Neuronal stem cell (in vitro differentiated cells): Measurements from ENCODE around the gene RAPGEF5.

Experiments
- DNase-seq: peaks from one replicate; pipeline ENCODE4 v3.0.0-alpha.2; 2013; ENCODE audit warnings: low spot score
- H2AFZ ChIP-seq: one replicate; pipeline ENCODE4 v1.6.1; 2013; ENCODE audit warnings: mild to moderate bottlenecking, low read length, inconsistent platforms
- H2AK5ac ChIP-seq: 2 replicates; pipeline ENCODE4 v1.6.1; 2013; ENCODE audit warnings: low read depth, mild to moderate bottlenecking, inconsistent platforms, low read length, moderate library complexity, mixed read lengths
- H2BK120ac ChIP-seq: 2 replicates; pipeline ENCODE4 v1.6.1; 2013; ENCODE audit warnings: low read depth, mild to moderate bottlenecking, inconsistent platforms, low read length, moderate library complexity, mixed read lengths
- H2BK12ac ChIP-seq: one replicate; pipeline ENCODE4 v1.6.1; 2013; ENCODE audit warnings: low read length, inconsistent platforms
- H2BK15ac ChIP-seq: 2 replicates; pipeline ENCODE4 v1.6.1; 2013; ENCODE audit warnings: mild to moderate bottlenecking, low read length, inconsistent platforms, mixed read lengths
- H2BK5ac ChIP-seq: one replicate; pipeline ENCODE4 v1.6.1; 2013; ENCODE audit warnings: inconsistent platforms, mild to moderate bottlenecking, low read length, moderate library complexity
- H3K14ac ChIP-seq: one replicate; pipeline ENCODE4 v1.6.1; 2013; ENCODE audit warnings: low read length, inconsistent platforms
- H3K18ac ChIP-seq: 2 replicates; pipeline ENCODE4 v1.6.1; 2013; ENCODE audit warnings: low read length, inconsistent platforms
- H3K23ac ChIP-seq: 2 replicates; pipeline ENCODE4 v1.6.1; 2013; ENCODE audit warnings: low read depth, mild to moderate bottlenecking, mixed read lengths, low read length, inconsistent platforms; ENCODE audit not compliant: poor library complexity
- H3K27ac ChIP-seq: replicated peaks from 3 replicates; pipeline ENCODE4 v1.5.1; 2013; ENCODE audit warnings: low read length, inconsistent platforms
- H3K27me3 ChIP-seq, 3 experiments: 2 replicates each; pipeline ENCODE4 v1.6.1; 2013; ENCODE audit warnings: low read length in 3 of 3, mild to moderate bottlenecking in 2 of 3, inconsistent platforms in 1 of 3, low read depth in 1 of 3, mixed read lengths in 1 of 3, moderate library complexity in 1 of 3; ENCODE audit not compliant: control insufficient read depth in 3 of 3, insufficient read depth in 3 of 3
- H3K36me3 ChIP-seq, 2 donors: replicated peaks in 1 of 2; 2 replicates each; pipeline ENCODE4 v1.6.1; 2013; ENCODE audit warnings: low read length in 2 of 2; ENCODE audit not compliant: control insufficient read depth in 2 of 2, insufficient read depth in 2 of 2
- H3K4ac ChIP-seq: 2 replicates; pipeline ENCODE4 v1.6.1; 2013; ENCODE audit warnings: inconsistent platforms, mild to moderate bottlenecking, low read length, moderate library complexity
- H3K4me1 ChIP-seq, 2 donors: 1 replicate in 1 of 2; 2 replicates in 1 of 2; pipeline ENCODE4 v1.6.1; 2013; ENCODE audit warnings: low read length in 2 of 2, low read depth in 1 of 2; ENCODE audit not compliant: control insufficient read depth in 2 of 2, insufficient read depth in 1 of 2
- H3K4me2 ChIP-seq: one replicate; pipeline ENCODE4 v1.6.1; 2013; ENCODE audit warnings: mild to moderate bottlenecking, low read length, inconsistent platforms; ENCODE audit not compliant: insufficient read depth, poor library complexity, severe bottlenecking
- H3K4me3 ChIP-seq, 2 donors: 2 replicates each; pipeline ENCODE4 v1.5.1; 2013; ENCODE audit warnings: low read length in 2 of 2, mild to moderate bottlenecking in 2 of 2, inconsistent platforms in 1 of 2, moderate library complexity in 1 of 2
- H3K79me1 ChIP-seq: one replicate; pipeline ENCODE4 v1.6.1; 2013; ENCODE audit warnings: low read depth, mild to moderate bottlenecking, inconsistent platforms, low read length, moderate library complexity
- H3K9ac ChIP-seq: one replicate; pipeline ENCODE4 v1.6.1; 2013; ENCODE audit warnings: mild to moderate bottlenecking, low read depth, low read length, inconsistent platforms; ENCODE audit not compliant: poor library complexity
- H3K9me3 ChIP-seq, 2 donors: replicated peaks in 1 of 2; 2 replicates each; pipeline versions ENCODE3 to v1.6.1; 2013; ENCODE audit warnings: low read length in 2 of 2, mild to moderate bottlenecking in 2 of 2, inconsistent platforms in 1 of 2, low read depth in 1 of 2, mixed read lengths in 1 of 2, moderate library complexity in 1 of 2; ENCODE audit not compliant: control insufficient read depth in 2 of 2, insufficient read depth in 1 of 2
- H4K8ac ChIP-seq: one replicate; pipeline ENCODE4 v1.6.1; 2013; ENCODE audit warnings: low read depth, mild to moderate bottlenecking, inconsistent platforms, low read length, moderate library complexity
- H4K91ac ChIP-seq: one replicate; pipeline ENCODE4 v1.6.1; 2013; ENCODE audit warnings: low read length, low read depth, mild to moderate bottlenecking, inconsistent platforms; ENCODE audit not compliant: poor library complexity
- WGBS, 2 donors: extraction: QIAGEN DNeasy Blood & Tissue Kit; methylation state at CpG; one replicate each; pipeline ENCODE4 v1.1.7; 2013; ENCODE audit warnings: missing lambda C conversion rate in 2 of 2, mixed read lengths in 1 of 2; ENCODE audit not compliant: insufficient read length in 2 of 2, insufficient replicate concordance in 1 of 2; ENCODE audit errors: extremely low coverage in 2 of 2; 5-methylcytosine and 5-hydroxymethylcytosine counted together

RAPGEF5 gene

GRCh38 chr7:22300839-22301238, 56.1 kb downstream of the RAPGEF5 start:
- Histone ChIP-seq H2BK5ac (no peak overlapping the region), H3K23ac (no peak overlapping the region), H3K9ac (no peak overlapping the region), H3K14ac (no peak overlapping the region), H2BK12ac (no peak overlapping the region), H2BK15ac (no peak overlapping the region), H3K18ac (no peak overlapping the region), H3K4me2 (no peak overlapping the region), H3K4me3 (no peak overlapping the region), H4K8ac (no peak overlapping the region), H3K4me1 (peaks cover 2 to 3% of the 10 kb centered on the region in 2 donors), H3K79me1 (no peaks in the 10 kb centered on the region), H3K36me3 (no peaks in the 10 kb centered on the region), H3K4ac (no peak overlapping the region), H3K27ac (no peak overlapping the region), H2AFZ (no peak overlapping the region), H2BK120ac (no peak overlapping the region), H2AK5ac (no peak overlapping the region), H4K91ac (no peak overlapping the region), H3K27me3 (no peaks in the 10 kb centered on the region), H3K9me3 (peaks cover 0 to 1% of the 10 kb centered on the region in 2 donors)
- DNase-seq = no peak
- no CpG with 5 or more reads among the region's 4 CpGs for WGBS, 2 donors

GRCh38 chr7:22296916-22297315, 60.0 kb downstream of the RAPGEF5 start:
- H2BK15ac ChIP-seq = no peak overlapping the region
- no peak overlapping the region for H3K18ac ChIP-seq
- no peak overlapping the region for H3K4me2 ChIP-seq
- no peaks in the 10 kb centered on the region for H3K27me3 ChIP-seq
- H3K79me1 ChIP-seq = no peaks in the 10 kb centered on the region
- H2BK12ac ChIP-seq = no peak overlapping the region
- H3K27ac ChIP-seq = no peak overlapping the region
- H3K9me3 ChIP-seq = no peaks in the 10 kb centered on the region
- no peak overlapping the region for H3K4me3 ChIP-seq
- no peak overlapping the region for H2BK120ac ChIP-seq
- H3K14ac ChIP-seq = no peak overlapping the region
- no peak overlapping the region for H4K8ac ChIP-seq
- H3K36me3 ChIP-seq = no peaks in the 10 kb centered on the region
- H3K4ac ChIP-seq = no peak overlapping the region
- no peak overlapping the region for H2BK5ac ChIP-seq
- H3K23ac ChIP-seq = no peak overlapping the region
- no peak overlapping the region for H3K9ac ChIP-seq
- no peak overlapping the region for H2AFZ ChIP-seq
- H2AK5ac ChIP-seq = no peak overlapping the region
- DNase-seq = no peak
- peaks cover 13 to 18% of the 10 kb centered on the region in 2 donors for H3K4me1 ChIP-seq
- no peak overlapping the region for H4K91ac ChIP-seq

- Histone ChIP-seq H2BK12ac (no peak overlapping the region), H3K4me1 (peaks cover 15 to 19% of the 10 kb centered on the region in 2 donors), H3K14ac (no peak overlapping the region), H2BK120ac (no peak overlapping the region), H4K8ac (no peak overlapping the region), H3K4ac (no peak overlapping the region), H2AK5ac (no peak overlapping the region), H2AFZ (peak overlapping the region; percentile 56), H3K27me3 (no peaks in the 10 kb centered on the region), H3K9me3 (no peaks in the 10 kb centered on the region), H3K9ac (no peak overlapping the region), H3K27ac (no peak overlapping the region), H4K91ac (no peak overlapping the region), H2BK15ac (no peak overlapping the region), H3K23ac (no peak overlapping the region), H3K4me3 (no peak overlapping the region), H2BK5ac (no peak overlapping the region), H3K18ac (no peak overlapping the region), H3K4me2 (no peak overlapping the region), H3K79me1 (no peaks in the 10 kb centered on the region), H3K36me3 (no peaks in the 10 kb centered on the region)
- no CpG with 5 or more reads among the region's 1 CpG for WGBS, 2 donors
- no peak for DNase-seq
Measured at GRCh38 chr7:22296265-22296566, 60.7 kb downstream of the RAPGEF5 start.

GRCh38 chr7:22295402-22296264, 61.3 kb downstream of the RAPGEF5 start:
- no peak overlapping the region for H4K91ac ChIP-seq
- no peak overlapping the region for H3K4me2 ChIP-seq
- no peak for DNase-seq
- no peak overlapping the region for H3K27ac ChIP-seq
- no peaks in the 10 kb centered on the region for H3K9me3 ChIP-seq
- H3K4me1 ChIP-seq = peaks cover 15 to 19% of the 10 kb centered on the region in 2 donors
- peak overlapping the region; percentile 56 for H2AFZ ChIP-seq
- H2BK120ac ChIP-seq = no peak overlapping the region
- H3K4me3 ChIP-seq = no peak overlapping the region
- H3K27me3 ChIP-seq = no peaks in the 10 kb centered on the region
- H3K79me1 ChIP-seq = no peaks in the 10 kb centered on the region
- no peak overlapping the region for H3K23ac ChIP-seq
- H2BK15ac ChIP-seq = no peak overlapping the region
- no peak overlapping the region for H2BK5ac ChIP-seq
- H4K8ac ChIP-seq = no peak overlapping the region
- no peak overlapping the region for H2AK5ac ChIP-seq
- H3K36me3 ChIP-seq = no peaks in the 10 kb centered on the region
- no peak overlapping the region for H3K9ac ChIP-seq
- no peak overlapping the region for H3K4ac ChIP-seq
- no CpG with 5 or more reads among the region's 4 CpGs for WGBS, 2 donors
- H3K14ac ChIP-seq = no peak overlapping the region
- H3K18ac ChIP-seq = no peak overlapping the region
- no peak overlapping the region for H2BK12ac ChIP-seq
